ENCODE results near the gene PARP12.
"Not testable (repeated sequence)": the region's sequence is repeated elsewhere in the genome, so short reads cannot be mapped to it uniquely, and the experiment has no call there.

The PARP12 gene

DNA sequence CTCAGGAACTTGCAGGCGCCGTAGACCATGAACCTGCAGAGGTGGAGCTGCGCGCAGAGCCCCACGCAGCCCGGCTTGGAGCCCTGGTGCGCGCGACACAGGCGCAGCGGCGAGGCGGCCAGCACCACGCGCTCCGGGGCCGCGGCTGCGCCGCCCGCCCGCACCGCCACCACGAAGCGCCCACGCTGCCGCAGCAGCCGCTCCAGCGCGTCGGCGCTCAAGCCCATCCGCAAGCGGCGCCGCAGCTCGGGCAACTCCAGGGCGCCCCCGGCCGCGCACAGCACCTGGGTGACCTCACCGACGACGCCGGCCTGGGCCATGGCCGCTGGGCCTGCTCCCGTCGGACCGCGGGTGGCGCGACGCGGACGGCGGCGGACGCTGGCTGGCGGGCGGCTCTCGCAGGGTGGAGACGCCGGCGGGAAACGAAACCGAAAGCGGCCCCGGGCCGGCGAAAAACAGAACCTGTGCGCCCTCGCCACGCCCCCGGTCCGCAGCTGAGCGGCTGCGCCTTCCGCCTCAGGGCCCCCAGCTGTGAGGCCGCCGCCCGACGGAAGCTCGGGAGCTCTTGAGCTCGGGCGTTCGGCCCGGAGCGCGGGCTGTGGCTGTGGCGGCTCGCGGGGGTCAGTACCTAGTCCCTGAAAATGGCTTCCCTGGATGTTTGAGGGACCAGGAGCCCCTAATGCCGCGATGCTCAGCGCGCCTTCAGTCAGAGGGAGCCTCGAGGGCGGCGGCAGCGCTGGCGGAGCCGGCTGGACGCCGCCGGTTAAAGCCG lies at the start of gene PARP12:
Gene PARP12 (minus strand): TSS at position 424 of the 772 bp plus-strand sequence. CDS start 104 bp downstream, at position 320.
- DNase-seq, result peak; percentile 90

- DNase-seq, result not testable (repeated sequence)
Observed at GRCh38 chr7:140108777-140109176, 46.0 kb upstream of the PARP12 start.

- DNase-seq, result no peak
Observed at GRCh38 chr7:140096459-140096858, 33.7 kb upstream of the PARP12 start.

- no peak for DNase-seq
Observed at GRCh38 chr7:140093375-140093774, 30.6 kb upstream of the PARP12 start.

DNA sequence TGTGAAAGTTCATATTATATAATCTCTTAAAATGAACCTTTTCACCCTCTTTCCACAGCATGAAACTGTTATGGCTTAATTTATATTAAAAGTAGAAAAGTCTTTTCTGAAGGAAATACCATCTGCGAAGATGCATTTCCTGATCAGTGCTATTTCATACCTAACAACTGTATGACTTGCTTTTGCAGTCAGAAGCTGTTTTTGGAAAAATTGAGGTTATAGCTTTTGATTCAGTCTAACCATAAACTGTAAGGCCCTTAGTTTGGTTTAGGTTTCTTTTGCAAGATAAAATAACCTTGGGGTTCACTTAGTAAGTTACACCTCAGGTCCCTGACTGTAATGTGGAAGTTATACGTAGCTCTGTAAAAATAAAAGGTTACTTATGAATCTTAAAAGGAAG lies 22.7 kb upstream of the PARP12 start:
- no peak for DNase-seq

- DNase-seq, result peak; percentile 44
Observed at GRCh38 chr7:140084972-140085371, 22.2 kb upstream of the PARP12 start.

GRCh38 chr7:140084142-140084655 lies 21.4 kb upstream of the PARP12 start:
- DNase-seq, result peak; percentile 14

DNA sequence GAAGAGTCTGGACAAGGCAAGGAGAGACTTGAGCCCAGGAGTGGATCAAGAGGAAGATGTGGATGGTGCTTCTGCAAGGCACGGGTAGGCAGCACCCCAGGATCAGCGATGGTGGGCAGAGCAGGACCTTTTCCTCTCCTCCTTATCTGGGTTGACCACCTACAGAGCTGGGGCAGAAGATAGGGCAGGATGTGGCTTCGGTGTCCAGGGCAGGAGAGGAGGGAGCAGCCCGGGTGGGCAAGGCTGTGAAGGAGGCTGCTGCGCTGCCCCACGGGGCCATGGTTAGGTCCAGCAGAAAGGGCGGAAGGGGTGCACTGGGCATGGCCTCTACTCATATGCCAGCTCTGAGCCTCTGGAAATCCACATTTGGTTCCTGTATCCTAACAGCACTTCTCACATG lies 20.0 kb upstream of the PARP12 start:
- peak; percentile 71 for DNase-seq

GRCh38 chr7:140081774-140082425 lies 19.1 kb upstream of the PARP12 start:
- DNase-seq, result no peak

DNA sequence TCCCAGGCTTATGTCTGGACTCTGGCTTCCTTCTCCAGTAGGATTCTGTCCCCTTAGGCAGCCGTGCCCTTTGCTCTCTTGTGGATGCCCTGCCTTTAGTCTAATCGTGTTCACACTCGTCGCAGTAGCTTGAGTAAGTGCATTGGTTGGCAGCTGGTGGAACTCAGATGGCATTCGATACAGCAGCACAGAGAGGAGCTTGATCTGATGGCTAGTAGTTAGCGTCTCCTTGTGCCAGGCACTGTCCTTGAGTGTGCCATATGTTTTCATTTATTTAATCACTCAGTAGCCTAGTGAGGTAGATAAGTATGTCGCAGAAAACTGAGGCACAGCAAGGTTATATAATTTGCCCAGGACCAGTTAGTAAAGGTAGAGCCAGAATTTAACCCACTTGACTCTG lies 18.2 kb upstream of the PARP12 start:
- no peak for DNase-seq

DNA sequence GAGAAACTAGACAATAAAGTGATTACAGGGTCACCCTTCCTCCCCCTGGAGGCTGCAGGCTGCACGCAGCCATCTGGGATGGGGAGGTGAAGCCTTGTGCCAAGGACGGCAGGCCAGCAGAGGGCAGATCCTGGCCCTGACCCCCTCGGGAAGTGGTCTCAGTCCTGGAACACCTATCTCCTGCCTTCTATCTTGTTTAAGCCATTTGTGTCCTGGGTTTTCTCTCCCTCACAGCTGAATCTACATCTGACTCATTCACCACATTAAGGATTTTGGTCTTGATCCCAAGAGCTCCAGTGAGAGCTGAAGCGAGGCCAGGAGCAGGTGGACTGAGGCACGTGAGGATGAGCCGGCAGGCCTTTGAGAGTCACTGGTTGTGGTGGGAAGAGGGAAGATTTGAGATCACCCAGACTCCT lies 16.4 kb upstream of the PARP12 start:
- peak; percentile 61 for DNase-seq

DNA sequence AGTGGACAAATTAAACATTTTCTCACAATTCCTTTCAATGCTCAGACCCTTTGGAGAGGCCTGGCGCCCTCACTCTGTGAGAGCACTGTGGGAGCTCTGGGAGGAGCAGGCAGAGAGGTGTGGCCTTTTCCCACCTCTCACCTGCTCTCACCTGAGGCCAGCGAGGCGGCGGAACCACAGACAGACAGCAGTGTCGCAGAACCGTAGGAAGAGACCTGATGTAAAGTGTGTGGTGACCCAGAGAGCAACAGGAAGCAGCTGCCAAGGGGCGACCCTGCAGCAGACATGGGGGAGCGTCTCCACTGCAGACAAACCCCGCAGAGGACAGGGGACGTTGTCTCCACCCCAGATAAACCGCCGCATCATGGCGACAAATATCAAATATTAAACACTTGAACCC lies 15.6 kb upstream of the PARP12 start:
- DNase-seq, result no peak

DNA sequence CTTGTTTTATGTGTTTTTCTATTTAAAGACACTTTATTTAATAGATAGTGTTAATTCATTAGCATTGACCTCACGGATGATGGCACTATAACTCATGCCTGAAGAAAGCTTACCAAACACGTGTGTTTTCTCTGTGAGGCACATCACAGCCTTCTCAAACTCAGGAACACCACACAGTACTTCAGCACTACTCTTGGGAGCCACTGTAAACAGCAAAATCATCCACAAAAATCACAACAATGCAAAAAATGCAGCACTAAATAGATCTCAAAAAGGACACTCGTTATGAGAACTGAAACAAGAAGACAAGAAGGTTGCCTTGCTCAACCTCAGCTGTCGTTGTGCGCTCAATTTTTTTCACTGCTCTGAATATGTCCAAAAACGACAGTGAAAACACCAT lies 12.0 kb upstream of the PARP12 start:
- DNase-seq, result no peak

DNA sequence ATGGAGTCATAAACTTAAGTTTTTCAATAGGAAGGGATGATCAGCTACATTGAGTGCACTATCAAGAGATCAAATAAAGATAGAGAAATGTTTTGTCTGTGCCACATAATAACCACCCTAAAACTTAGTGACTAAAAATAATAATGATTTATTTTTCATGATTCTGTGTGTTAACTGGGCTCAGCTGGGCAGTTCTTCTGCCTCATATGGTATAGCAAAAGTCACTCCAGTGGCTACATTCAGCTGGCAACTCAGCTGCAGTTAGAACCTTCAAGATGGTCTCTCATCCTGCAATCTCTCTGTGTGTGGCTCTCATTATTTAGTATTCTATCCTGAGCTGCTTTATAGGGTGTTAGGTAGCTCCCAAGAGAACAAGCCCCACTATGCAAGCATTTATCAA lies 7.8 kb upstream of the PARP12 start:
- no peak for DNase-seq

DNA sequence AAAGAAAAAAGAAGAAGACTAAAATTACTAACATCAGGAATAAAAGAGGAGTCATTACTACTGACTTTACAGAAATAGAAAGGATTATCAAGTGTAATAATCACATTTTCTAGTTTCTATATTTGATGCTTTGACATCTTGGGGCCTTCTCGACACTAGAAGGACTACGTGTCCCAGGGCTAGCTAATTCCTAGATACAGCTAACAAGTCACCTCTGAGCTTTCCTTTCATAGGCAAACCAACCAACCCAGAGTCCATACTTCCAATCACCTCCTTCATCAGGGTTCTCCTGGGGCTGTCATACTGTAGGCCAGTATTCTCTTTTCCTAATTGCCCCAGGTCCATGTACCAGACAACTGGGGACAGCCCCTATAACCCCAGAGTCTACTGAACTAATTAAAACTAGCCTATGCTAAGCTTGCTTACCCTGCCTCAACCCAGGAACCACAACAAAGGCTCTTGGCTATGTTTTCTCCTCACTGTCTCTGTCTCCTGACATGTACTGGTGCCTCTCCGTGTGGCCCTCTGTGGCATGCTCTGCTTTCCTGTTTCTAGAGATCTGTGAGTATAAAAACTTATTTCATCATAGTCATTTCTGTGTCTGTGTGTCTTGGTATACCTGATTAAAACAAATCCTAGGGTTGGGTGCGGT lies 6.7 kb upstream of the PARP12 start:
- no peak for DNase-seq

- DNase-seq, result no peak
Observed at GRCh38 chr7:140068033-140068432, 5.3 kb upstream of the PARP12 start.

DNA sequence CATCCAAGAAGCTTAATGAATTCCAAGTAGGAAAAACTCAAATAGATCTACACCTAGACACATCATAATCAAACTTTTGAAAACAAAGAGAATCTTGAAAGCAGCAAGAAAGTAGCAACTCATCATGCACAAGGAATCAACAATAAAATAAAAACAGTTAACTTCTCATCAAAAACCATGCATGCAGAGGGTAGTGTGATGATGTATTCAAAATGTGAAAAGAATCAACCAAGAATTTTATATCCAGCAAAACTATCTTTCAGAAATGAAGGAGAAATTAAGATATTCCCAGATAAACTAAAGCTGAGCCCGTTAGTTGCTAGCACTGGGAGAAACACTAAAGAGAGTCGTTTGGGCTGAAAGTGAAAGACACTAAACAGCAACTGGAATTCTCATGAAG lies 4.3 kb upstream of the PARP12 start:
- DNase-seq, result no peak

DNA sequence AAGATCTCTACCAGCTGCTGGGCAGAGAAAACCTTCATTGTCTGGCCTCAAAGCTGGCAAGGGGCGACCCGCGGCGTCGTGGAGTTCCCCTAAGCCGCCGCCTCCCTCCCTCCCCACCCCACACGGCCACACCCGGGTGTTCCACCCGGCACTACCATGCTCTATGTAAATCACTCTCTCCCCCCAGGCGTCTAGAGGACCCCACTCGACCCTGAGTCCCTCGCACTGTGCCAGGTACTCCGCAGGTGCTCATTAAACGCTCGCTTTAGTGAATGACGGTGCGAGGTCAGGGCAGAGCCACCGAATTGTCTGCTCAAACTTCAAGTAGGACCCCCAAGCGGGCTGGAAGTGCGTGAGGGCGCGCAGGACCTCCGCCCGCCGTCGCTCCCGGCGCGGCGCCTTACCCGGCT lies 628 bp downstream of the PARP12 start:
- peak; percentile 58 for DNase-seq

DNA sequence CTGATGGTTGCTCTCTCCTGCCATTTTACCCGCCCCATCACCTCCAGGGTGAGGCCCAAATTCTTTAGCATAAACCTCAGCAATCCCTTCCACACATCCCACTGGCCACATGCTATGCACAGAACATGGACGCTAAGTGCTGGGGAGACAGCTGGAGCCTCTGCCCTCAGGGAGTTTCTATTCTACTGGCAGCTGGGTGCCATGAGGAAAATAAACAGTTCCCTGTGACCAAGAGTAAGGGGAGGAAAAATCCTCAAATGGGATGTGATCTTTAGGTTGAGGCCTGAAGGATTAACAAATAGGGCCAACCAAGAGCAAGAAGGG lies 1.2 kb downstream of the PARP12 start:
- no peak for DNase-seq

DNA sequence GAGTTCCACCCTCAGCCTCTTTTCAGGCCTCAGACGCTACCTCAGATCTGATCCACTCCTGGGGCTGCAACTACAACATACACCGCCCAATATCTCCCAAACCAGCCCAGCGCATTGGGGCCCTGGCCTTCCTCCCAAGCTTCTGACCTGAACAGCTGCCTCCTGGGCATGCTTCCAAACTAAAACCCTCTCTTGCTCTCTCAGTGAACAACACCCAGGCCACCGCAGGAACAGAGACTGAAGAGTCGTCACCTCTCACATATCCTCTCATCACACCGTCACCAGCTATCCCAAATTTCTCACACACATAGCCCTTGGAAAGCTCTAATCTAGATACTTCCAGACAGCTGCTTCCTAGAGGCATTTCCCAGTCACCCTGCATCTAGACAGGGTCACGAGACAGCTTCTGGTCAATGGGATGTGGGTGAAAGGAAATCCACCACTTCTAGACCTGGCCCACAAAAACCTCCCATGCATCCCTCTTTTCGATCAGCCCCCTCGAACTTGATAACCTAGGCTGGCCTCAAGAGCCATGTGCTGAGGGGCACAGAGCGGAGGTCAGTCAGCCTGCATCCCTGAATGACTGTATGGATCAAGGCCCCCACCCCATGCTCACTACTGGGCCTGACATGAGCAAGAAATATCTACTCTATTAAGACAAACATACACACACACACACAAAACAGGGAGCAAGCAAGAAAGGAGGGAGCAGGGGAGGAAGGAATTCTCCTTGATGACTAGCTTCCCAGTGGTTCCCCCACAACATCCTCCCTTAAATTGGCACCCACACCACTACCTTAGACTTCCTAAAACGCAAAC lies 1.8 kb downstream of the PARP12 start:
- DNase-seq, result peak; percentile 95

DNA sequence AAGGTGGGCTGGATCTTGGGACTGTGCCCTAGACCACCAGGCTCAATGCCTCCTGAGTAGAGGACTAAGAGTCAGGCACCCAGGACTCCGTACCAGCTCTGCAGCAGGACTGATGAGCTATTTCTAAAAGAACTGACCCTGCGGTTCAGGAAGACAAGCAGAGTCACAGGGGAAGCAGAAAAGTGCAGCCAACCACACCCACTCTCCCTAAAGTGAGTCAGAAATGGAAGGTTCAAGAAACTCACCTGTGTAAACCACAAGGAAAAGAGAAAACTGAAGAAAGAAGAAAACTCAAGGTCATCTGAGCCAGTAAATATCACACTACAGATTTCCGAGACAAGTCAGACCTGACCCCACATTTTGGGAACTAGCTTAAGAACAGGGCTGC lies 2.5 kb downstream of the PARP12 start:
- DNase-seq, result no peak

DNA sequence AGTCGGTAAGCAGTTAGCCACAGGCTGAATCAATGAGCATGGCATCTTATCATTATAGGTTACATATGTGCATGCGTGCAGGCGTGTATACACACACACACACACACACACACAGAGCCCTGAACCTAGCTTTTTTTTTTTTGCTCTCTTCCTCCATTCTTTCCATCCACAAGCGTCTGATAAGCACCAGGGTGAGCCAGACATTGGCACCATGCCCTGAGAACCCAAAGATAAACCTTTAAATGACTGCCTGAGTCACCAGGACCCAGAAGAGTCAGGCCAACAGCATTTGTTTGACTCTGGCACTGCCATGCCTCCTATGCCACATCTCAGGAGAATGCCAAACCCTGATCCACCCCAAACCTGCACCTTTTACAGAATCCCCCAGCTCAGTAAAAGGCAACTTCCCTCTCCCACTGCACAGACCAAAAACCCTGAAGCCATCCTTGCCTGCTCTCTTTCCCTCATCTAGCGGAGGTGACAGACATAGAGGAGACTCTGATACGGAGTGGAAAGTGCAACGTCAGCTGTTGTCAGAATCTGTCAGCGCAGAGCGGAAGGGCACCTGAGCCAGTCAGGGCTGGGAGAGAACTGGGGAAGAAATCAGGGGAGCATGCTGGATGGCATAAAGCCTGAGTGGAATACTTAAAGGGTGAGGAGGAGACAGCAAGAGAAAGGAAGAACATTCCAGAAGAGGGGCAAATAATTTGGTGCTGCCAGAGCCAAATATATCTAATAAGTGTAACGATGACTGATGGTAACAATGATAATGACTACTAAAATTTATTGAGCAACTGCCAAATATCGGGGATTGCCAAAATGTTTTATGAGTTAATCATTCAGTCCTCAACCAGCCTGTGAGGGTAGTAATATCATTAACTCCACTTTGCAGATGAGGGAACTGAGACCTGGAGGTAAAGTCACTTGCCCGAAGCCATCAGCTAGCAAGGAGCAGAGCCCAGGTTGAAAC lies 3.2 kb downstream of the PARP12 start:
- peak; percentile 98 for DNase-seq

Data from hematopoietic multipotent progenitor cell treated with erythropoietin and hydrocortisone succinate and interleukin-3 and kit ligand, for 6 days (in vitro differentiated cells).